Smooth muscle cell (in vitro differentiated cells): ENCODE data around the gene CCDC3. TPM values are rescaled to one million over a fixed set of nuclear protein-coding genes. Genes with fewer than 3 reads are reported as not detected.

ENCODE experiments used
- DNase-seq: peaks from one replicate; lab custom pipeline; 2025; ENCODE audit not compliant: unreplicated experiment; lab: John Stamatoyannopoulos, UW
- H2AFZ ChIP-seq: fragments of 200-600 bp; sonication (generic); 2 replicates; pipeline ENCODE4 v1.6.0; 2016; ENCODE audit warnings: antibody characterized with exemption, low read depth, mild to moderate bottlenecking
- H3F3A ChIP-seq: fragments of 200-600 bp; sonication (generic); 2 replicates; pipeline ENCODE4 v1.6.0; 2017; ENCODE audit warnings: antibody characterized with exemption, low read depth
- H3K27ac ChIP-seq: fragments of 200-600 bp; sonication (generic); 2 replicates; pipeline ENCODE4 v1.5.1; 2016; ENCODE audit warnings: low read depth, mild to moderate bottlenecking
- H3K27me3 ChIP-seq: fragments of 200-600 bp; sonication (generic); 2 replicates; pipeline ENCODE4 v1.6.1; 2016; ENCODE audit warnings: low read depth, mild to moderate bottlenecking
- H3K36me3 ChIP-seq: fragments of 200-600 bp; sonication (generic); 2 replicates; pipeline ENCODE4 v1.5.1; 2016; ENCODE audit warnings: low read depth
- H3K4me1 ChIP-seq: fragments of 200-600 bp; sonication (generic); 2 replicates; pipeline ENCODE4 v1.5.1; 2016; ENCODE audit warnings: low read depth
- H3K4me2 ChIP-seq: fragments of 200-600 bp; sonication (generic); 2 replicates; pipeline ENCODE4 v1.6.0; 2016; ENCODE audit warnings: mild to moderate bottlenecking
- H3K4me3 ChIP-seq: fragments of 200-600 bp; sonication (generic); 2 replicates; pipeline ENCODE4 v1.5.1; 2016; ENCODE audit warnings: mild to moderate bottlenecking
- H3K79me2 ChIP-seq: fragments of 200-600 bp; sonication (generic); 2 replicates; pipeline ENCODE4 v1.6.0; 2016; ENCODE audit warnings: low read depth, mild to moderate bottlenecking
- H3K9ac ChIP-seq: fragments of 200-600 bp; sonication (generic); 2 replicates; pipeline ENCODE4 v1.6.0; 2016; ENCODE audit warnings: low read depth
- H3K9me3 ChIP-seq: fragments of 200-600 bp; sonication (generic); replicated peaks from 2 replicates; pipeline ENCODE4 v1.5.1; 2016; ENCODE audit warnings: low read depth
- H4K20me1 ChIP-seq: fragments of 200-600 bp; sonication (generic); 2 replicates; pipeline ENCODE4 v1.6.0; 2016; ENCODE audit warnings: low read depth
- CTCF ChIP-seq: fragments of 200-600 bp; sonication (generic); IDR thresholded peaks from 2 replicates; pipeline ENCODE4 v1.5.1; 2017; ENCODE audit warnings: borderline replicate concordance, mild to moderate bottlenecking, antibody characterized with exemption; ENCODE audit not compliant: insufficient read depth, poor library complexity, severe bottlenecking
- WGBS: methylation state at CpG from one replicate; pipeline ENCODE4 v1.1.7; 2016; ENCODE audit warnings: low lambda C conversion rate; 5-methylcytosine and 5-hydroxymethylcytosine counted together
- polyA plus RNA-seq: library from polyadenylated mRNA; unstranded; fragments of >200 nt; fragmentation: Nextera tagmentation; extraction: Ambion mirVana; gene quantifications from 2 replicates; pipeline ENCODE4 v1.2.1, GENCODE V29; 2016
- total RNA-seq: library from RNA; depleted of rRNA; stranded (reverse); fragments of >200 nt; gene quantifications from 2 replicates; pipeline ENCODE4 v1.2.3, GENCODE V29; 2014

The CCDC3 gene
- total and polyA plus RNA-seq, 2 experiments from 2014 or later, result 39.2 to 46.0 TPM

GRCh38 chr10:12909182-12909835 lies 92.2 kb downstream of the CCDC3 start:
- Histone ChIP-seq H3K9me3 (no peaks in the 10 kb centered on the region), H3K4me1 (no peaks in the 10 kb centered on the region), H3K4me2 (no peak overlapping the region), H3K4me3 (no peak overlapping the region), H3K36me3 (no peaks in the 10 kb centered on the region), H2AFZ (no peak overlapping the region), H3K9ac (no peak overlapping the region), H3K27ac (no peak overlapping the region), H4K20me1 (no peaks in the 10 kb centered on the region), H3K27me3 (no peaks in the 10 kb centered on the region), H3K79me2 (no peaks in the 10 kb centered on the region), H3F3A (no peaks in the 10 kb centered on the region)
- no peak for DNase-seq
- TF ChIP-seq CTCF, result no peak
- WGBS, result 97% methylated on average over 9 of the region's 9 CpGs

- H3K4me3 ChIP-seq, result no peak overlapping the region
- H3K4me2 ChIP-seq, result no peak overlapping the region
- H3F3A ChIP-seq, result no peaks in the 10 kb centered on the region
- no peak overlapping the region for H3K27ac ChIP-seq
- TF ChIP-seq CTCF, result no peak
- no peaks in the 10 kb centered on the region for H3K79me2 ChIP-seq
- no peaks in the 10 kb centered on the region for H3K27me3 ChIP-seq
- 98% methylated on average over 4 of the region's 4 CpGs for WGBS
- H3K4me1 ChIP-seq, result no peaks in the 10 kb centered on the region
- H2AFZ ChIP-seq, result no peak overlapping the region
- no peaks in the 10 kb centered on the region for H3K9me3 ChIP-seq
- H3K36me3 ChIP-seq, result no peaks in the 10 kb centered on the region
- no peak overlapping the region for H3K9ac ChIP-seq
- DNase-seq, result no peak
- H4K20me1 ChIP-seq, result no peaks in the 10 kb centered on the region
Measured at GRCh38 chr10:12908773-12909172, 92.7 kb downstream of the CCDC3 start.

- Histone ChIP-seq H3K4me2 (no peak overlapping the region), H3K9ac (no peak overlapping the region), H3K27ac (no peak overlapping the region), H4K20me1 (no peaks in the 10 kb centered on the region), H3K36me3 (no peaks in the 10 kb centered on the region), H3K4me1 (no peaks in the 10 kb centered on the region), H3K79me2 (no peaks in the 10 kb centered on the region), H3K4me3 (no peak overlapping the region), H3F3A (no peaks in the 10 kb centered on the region), H3K9me3 (no peaks in the 10 kb centered on the region), H2AFZ (no peak overlapping the region), H3K27me3 (no peaks in the 10 kb centered on the region)
- no peak for DNase-seq
- no peak for TF ChIP-seq CTCF
- WGBS, result 83% methylated on average over 4 of the region's 4 CpGs
Measured at GRCh38 chr10:12907656-12908055, 93.9 kb downstream of the CCDC3 start.

- DNase-seq, result no peak
- 88% methylated on average over 13 of the region's 13 CpGs for WGBS
Measured at GRCh38 chr10:12906051-12906541, 95.4 kb downstream of the CCDC3 start.

More at GRCh38 chr10:12906051-12906541, 95.4 kb downstream of the CCDC3 start:
- H3K9ac ChIP-seq, result no peak overlapping the region
- no peak for TF ChIP-seq CTCF
- H3K9me3 ChIP-seq, result no peaks in the 10 kb centered on the region
- H3F3A ChIP-seq, result no peaks in the 10 kb centered on the region
- no peaks in the 10 kb centered on the region for H3K4me1 ChIP-seq
- H4K20me1 ChIP-seq, result no peaks in the 10 kb centered on the region
- no peak overlapping the region for H3K4me2 ChIP-seq
- H3K4me3 ChIP-seq, result no peak overlapping the region
- H3K79me2 ChIP-seq, result no peaks in the 10 kb centered on the region
- no peaks in the 10 kb centered on the region for H3K27me3 ChIP-seq
- no peak overlapping the region for H3K27ac ChIP-seq
- H2AFZ ChIP-seq, result no peak overlapping the region
- no peaks in the 10 kb centered on the region for H3K36me3 ChIP-seq
